Measurements from ENCODE around the gene ALDH5A1. TPM values are rescaled to one million over a fixed set of nuclear protein-coding genes. Genes with fewer than 3 reads are reported as not detected.

Gene ALDH5A1
- total and polyA plus RNA-seq, 2 of the 13 experiments (the other 11 are each of a cell fraction or from before 2014, with no cell fraction given), result 12.8 to 32.5 TPM

DNA sequence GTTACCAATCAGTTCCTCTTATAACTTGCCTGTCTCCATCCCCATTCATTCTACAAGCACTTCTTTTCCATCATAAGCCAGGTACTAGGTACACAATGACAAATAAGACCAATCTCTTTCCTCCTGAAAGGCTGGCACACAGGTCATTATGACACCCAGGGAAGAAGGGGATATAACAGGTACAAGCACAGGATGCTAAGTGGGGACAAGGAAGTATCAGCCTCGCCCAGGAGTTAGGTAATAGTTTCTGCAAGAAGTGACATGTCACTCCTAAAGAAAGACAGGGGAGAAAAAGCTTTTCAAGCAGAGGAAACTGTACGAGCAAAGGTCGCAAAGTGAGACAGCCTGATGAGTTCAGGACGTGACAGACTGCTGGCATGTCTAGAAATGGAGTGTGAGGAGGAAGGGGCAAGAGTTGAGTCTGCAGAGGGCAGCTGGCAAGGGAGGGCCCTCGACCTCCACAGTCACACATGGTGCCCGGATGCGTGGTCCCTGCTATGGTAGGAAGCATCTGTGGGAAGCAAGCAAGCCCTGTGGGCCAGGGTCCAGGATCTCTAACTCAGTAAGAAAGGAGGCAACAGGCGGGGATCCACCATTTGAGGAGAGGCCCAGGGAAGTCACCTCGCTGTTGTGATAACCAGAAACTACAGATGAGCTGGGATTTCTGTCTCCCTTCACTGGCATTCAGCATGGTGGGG lies 45.8 kb upstream of the ALDH5A1 start (continued):
- TF ChIP-seq, protein P1, sequence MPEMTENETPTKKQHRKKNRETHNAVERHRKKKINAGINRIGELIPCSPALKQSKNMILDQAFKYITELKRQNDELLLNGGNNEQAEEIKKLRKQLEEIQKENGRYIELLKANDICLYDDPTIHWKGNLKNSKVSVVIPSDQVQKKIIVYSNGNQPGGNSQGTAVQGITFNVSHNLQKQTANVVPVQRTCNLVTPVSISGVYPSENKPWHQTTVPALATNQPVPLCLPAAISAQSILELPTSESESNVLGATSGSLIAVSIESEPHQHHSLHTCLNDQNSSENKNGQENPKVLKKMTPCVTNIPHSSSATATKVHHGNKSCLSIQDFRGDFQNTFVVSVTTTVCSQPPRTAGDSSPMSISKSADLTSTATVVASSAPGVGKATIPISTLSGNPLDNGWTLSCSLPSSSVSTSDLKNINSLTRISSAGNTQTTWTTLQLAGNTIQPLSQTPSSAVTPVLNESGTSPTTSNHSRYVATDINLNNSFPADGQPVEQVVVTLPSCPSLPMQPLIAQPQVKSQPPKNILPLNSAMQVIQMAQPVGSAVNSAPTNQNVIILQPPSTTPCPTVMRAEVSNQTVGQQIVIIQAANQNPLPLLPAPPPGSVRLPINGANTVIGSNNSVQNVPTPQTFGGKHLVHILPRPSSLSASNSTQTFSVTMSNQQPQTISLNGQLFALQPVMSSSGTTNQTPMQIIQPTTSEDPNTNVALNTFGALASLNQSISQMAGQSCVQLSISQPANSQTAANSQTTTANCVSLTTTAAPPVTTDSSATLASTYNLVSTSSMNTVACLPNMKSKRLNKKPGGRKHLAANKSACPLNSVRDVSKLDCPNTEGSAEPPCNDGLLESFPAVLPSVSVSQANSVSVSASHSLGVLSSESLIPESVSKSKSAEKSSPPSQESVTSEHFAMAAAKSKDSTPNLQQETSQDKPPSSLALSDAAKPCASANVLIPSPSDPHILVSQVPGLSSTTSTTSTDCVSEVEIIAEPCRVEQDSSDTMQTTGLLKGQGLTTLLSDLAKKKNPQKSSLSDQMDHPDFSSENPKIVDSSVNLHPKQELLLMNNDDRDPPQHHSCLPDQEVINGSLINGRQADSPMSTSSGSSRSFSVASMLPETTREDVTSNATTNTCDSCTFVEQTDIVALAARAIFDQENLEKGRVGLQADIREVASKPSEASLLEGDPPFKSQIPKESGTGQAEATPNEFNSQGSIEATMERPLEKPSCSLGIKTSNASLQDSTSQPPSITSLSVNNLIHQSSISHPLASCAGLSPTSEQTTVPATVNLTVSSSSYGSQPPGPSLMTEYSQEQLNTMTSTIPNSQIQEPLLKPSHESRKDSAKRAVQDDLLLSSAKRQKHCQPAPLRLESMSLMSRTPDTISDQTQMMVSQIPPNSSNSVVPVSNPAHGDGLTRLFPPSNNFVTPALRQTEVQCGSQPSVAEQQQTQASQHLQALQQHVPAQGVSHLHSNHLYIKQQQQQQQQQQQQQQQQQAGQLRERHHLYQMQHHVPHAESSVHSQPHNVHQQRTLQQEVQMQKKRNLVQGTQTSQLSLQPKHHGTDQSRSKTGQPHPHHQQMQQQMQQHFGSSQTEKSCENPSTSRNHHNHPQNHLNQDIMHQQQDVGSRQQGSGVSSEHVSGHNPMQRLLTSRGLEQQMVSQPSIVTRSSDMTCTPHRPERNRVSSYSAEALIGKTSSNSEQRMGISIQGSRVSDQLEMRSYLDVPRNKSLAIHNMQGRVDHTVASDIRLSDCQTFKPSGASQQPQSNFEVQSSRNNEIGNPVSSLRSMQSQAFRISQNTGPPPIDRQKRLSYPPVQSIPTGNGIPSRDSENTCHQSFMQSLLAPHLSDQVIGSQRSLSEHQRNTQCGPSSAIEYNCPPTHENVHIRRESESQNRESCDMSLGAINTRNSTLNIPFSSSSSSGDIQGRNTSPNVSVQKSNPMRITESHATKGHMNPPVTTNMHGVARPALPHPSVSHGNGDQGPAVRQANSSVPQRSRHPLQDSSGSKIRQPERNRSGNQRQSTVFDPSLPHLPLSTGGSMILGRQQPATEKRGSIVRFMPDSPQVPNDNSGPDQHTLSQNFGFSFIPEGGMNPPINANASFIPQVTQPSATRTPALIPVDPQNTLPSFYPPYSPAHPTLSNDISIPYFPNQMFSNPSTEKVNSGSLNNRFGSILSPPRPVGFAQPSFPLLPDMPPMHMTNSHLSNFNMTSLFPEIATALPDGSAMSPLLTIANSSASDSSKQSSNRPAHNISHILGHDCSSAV (CRISPR knock-in tag; IDR thresholded peaks at IDR 0.05; ENCODE audit: borderline replicate concordance), result no peak
- TF ChIP-seq ADNP (CRISPR knock-in tag; IDR thresholded peaks at IDR 0.05) (no peak), RXRA (CRISPR knock-in tag; IDR thresholded peaks at IDR 0.05) (no peak), YEATS2 (CRISPR knock-in tag; IDR thresholded peaks at IDR 0.05; ENCODE audit: borderline replicate concordance) (no peak), MTA3 (CRISPR knock-in tag; IDR thresholded peaks at IDR 0.05) (no peak)

All from HepG2 (cell line).